Measurements from ENCODE around the gene LYZL1.

DNA sequence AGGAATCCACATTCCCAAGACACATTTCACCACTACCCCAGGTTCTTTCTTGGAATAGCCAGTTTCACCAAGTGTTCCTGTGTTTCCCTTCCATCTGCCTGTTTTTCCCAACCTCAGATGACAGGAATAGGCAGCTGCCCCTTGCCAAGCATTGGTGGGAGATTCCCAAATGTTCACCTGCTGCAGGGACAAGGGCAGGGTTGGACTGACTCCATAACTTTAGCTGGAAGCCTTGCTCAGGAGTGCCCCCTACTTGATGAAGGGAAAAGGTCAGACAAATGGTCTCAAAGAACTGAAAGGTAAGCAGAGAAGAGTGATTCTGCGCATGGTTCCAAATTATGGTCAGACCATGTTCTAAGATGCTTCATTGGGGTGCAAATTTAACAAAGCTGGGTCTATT is 45.1 kb upstream of the LYZL1 start:
- TF ChIP-seq, protein P1, sequence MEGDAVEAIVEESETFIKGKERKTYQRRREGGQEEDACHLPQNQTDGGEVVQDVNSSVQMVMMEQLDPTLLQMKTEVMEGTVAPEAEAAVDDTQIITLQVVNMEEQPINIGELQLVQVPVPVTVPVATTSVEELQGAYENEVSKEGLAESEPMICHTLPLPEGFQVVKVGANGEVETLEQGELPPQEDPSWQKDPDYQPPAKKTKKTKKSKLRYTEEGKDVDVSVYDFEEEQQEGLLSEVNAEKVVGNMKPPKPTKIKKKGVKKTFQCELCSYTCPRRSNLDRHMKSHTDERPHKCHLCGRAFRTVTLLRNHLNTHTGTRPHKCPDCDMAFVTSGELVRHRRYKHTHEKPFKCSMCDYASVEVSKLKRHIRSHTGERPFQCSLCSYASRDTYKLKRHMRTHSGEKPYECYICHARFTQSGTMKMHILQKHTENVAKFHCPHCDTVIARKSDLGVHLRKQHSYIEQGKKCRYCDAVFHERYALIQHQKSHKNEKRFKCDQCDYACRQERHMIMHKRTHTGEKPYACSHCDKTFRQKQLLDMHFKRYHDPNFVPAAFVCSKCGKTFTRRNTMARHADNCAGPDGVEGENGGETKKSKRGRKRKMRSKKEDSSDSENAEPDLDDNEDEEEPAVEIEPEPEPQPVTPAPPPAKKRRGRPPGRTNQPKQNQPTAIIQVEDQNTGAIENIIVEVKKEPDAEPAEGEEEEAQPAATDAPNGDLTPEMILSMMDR (IDR thresholded peaks at IDR 0.05; ENCODE audit: low read depth, low read length): no peak
- no peak for TF ChIP-seq POLR2A (IDR thresholded peaks at IDR 0.05; ENCODE audit: extremely low read depth, insufficient read length)

All from NB4 (cell line).